Liver (tissue), 9 donors: ENCODE data around the gene PIR. TPM values are rescaled to one million over a fixed set of nuclear protein-coding genes. Genes with fewer than 3 reads are reported as not detected.

Experiments
- DNase-seq: peaks from one replicate; pipeline ENCODE4 v3.0.0-alpha.2; 2017; ENCODE audit warnings: low spot score
- H3K27ac ChIP-seq, 2 donors: one replicate each; pipeline ENCODE4 v1.7.0; 2013; ENCODE audit warnings: inconsistent platforms in 2 of 2, low read length in 2 of 2, control low read depth in 1 of 2, low read depth in 1 of 2, mild to moderate bottlenecking in 1 of 2
- H3K27me3 ChIP-seq, 4 donors: one replicate each; pipeline versions ENCODE4 v1.6.1 to v1.7.0; 2013; ENCODE audit warnings: low read length in 3 of 4, inconsistent platforms in 1 of 4, mild to moderate bottlenecking in 1 of 4, moderate library complexity in 1 of 4; ENCODE audit not compliant: control insufficient read depth in 4 of 4, insufficient read depth in 4 of 4
- H3K36me3 ChIP-seq, 4 donors: one replicate each; pipeline versions ENCODE4 v1.6.1 to v1.7.0; 2013; ENCODE audit warnings: low read length in 3 of 4, mild to moderate bottlenecking in 3 of 4, low read depth in 1 of 4, moderate library complexity in 1 of 4; ENCODE audit not compliant: control insufficient read depth in 4 of 4, insufficient read depth in 3 of 4
- H3K4me1 ChIP-seq, 4 donors: one replicate each; pipeline versions ENCODE4 v1.6.1 to v1.7.0; 2013; ENCODE audit warnings: low read length in 3 of 4, mild to moderate bottlenecking in 3 of 4, moderate library complexity in 1 of 4; ENCODE audit not compliant: control insufficient read depth in 4 of 4, insufficient read depth in 4 of 4
- H3K4me3 ChIP-seq, 3 donors: one replicate each; pipeline versions ENCODE4 v1.6.1 to v1.7.0; 2013; ENCODE audit warnings: low read length in 3 of 3, control low read depth in 1 of 3, low read depth in 1 of 3, mild to moderate bottlenecking in 1 of 3
- H3K9ac ChIP-seq, 2 donors: one replicate each; pipeline ENCODE4 v1.7.0; 2013; ENCODE audit warnings: low read length in 2 of 2, mild to moderate bottlenecking in 2 of 2, moderate library complexity in 2 of 2, control low read depth in 1 of 2, low read depth in 1 of 2
- H3K9me3 ChIP-seq, 4 donors: one replicate each; pipeline versions ENCODE4 v1.6.1 to v1.7.0; 2013; ENCODE audit warnings: low read length in 3 of 4; ENCODE audit not compliant: control insufficient read depth in 4 of 4
- EGR1 ChIP-seq, 2 donors: IDR thresholded peaks; 2 replicates each; pipeline ENCODE4 v1.6.1; 2016 to 2018; ENCODE audit warnings: antibody characterized with exemption in 2 of 2, low read depth in 2 of 2
- FOXA1 ChIP-seq: IDR thresholded peaks from 2 replicates; pipeline ENCODE4 v1.6.1; 2016; ENCODE audit warnings: antibody characterized with exemption
- FOXA2 ChIP-seq: IDR thresholded peaks from 2 replicates; pipeline ENCODE4 v1.6.1; 2016; ENCODE audit warnings: antibody characterized with exemption
- GABPA ChIP-seq, 2 donors: IDR thresholded peaks in 1 of 2; conservative IDR thresholded peaks in 1 of 2; 2 replicates each; pipeline ENCODE4 v1.6.1; 2016; ENCODE audit warnings: antibody characterized with exemption in 2 of 2, mild to moderate bottlenecking in 1 of 2, moderate library complexity in 1 of 2
- HNF4A ChIP-seq, 2 donors: conservative IDR thresholded peaks; 2 replicates each; pipeline ENCODE4 v1.6.1; 2016; ENCODE audit warnings: antibody characterized with exemption in 2 of 2, mild to moderate bottlenecking in 2 of 2
- HNF4G ChIP-seq: IDR thresholded peaks from 2 replicates; pipeline ENCODE4 v1.6.1; 2016; ENCODE audit warnings: antibody characterized with exemption
- JUND ChIP-seq, 2 donors: IDR thresholded peaks; 2 replicates each; pipeline ENCODE4 v1.6.1; 2016; ENCODE audit warnings: antibody characterized with exemption in 2 of 2
- NR2F2 ChIP-seq: IDR thresholded peaks from 2 replicates; pipeline ENCODE4 v1.6.1; 2016; ENCODE audit warnings: antibody characterized with exemption
- RAD21 ChIP-seq, 2 donors: IDR thresholded peaks; 2 replicates each; pipeline ENCODE4 v1.6.1; 2016; ENCODE audit warnings: antibody characterized with exemption in 2 of 2, mild to moderate bottlenecking in 2 of 2
- RXRA ChIP-seq, 2 donors: IDR thresholded peaks; 2 replicates each; pipeline ENCODE4 v1.6.1; 2017 to 2018; ENCODE audit warnings: antibody characterized with exemption in 2 of 2, mild to moderate bottlenecking in 1 of 2
- SP1 ChIP-seq: IDR thresholded peaks from 2 replicates; pipeline ENCODE4 v1.6.1; 2018; ENCODE audit warnings: antibody characterized with exemption, mild to moderate bottlenecking
- YY1 ChIP-seq: IDR thresholded peaks from 2 replicates; pipeline ENCODE4 v1.6.1; 2016; ENCODE audit warnings: antibody characterized with exemption, mild to moderate bottlenecking
- WGBS: extraction: QIAGEN DNeasy Blood & Tissue Kit; methylation state at CpG from one replicate; pipeline ENCODE4 v1.1.7; 2013; 5-methylcytosine and 5-hydroxymethylcytosine counted together
- polyA plus RNA-seq, 2 donors: library from polyadenylated mRNA; stranded (reverse) in 1 of 2; unstranded in 1 of 2; fragments of 200-250 nt in 1 of 2; fragments of >200 nt in 1 of 2; fragmentation: Nextera tagmentation in 1 of 2; extraction: Ambion mirVana in 1 of 2; gene quantifications; one replicate each; pipeline versions ENCODE4 v1.2.1 to v1.2.3, GENCODE V29; 2013 to 2015
- total RNA-seq, 2 donors: library from RNA; depleted of rRNA; stranded (reverse); fragments of >200 nt; gene quantifications; one replicate each; pipeline ENCODE4 v1.2.3, GENCODE V29; 2014
- TF ChIP-seq, protein P1 (sequence below): fragments of 150-350 bp; IDR thresholded peaks from 2 replicates; pipeline ENCODE4 v1.5.1; 2017; ENCODE audit warnings: improper control_type of control experiment, low read depth, low read length; ENCODE audit not compliant: missing input control
- TF ChIP-seq, protein P2 (sequence below): IDR thresholded peaks from 2 replicates; pipeline ENCODE4 v1.6.1; 2016; ENCODE audit warnings: antibody characterized with exemption, mild to moderate bottlenecking
- TF ChIP-seq, protein P3 (sequence below): IDR thresholded peaks from 2 replicates; pipeline ENCODE4 v1.6.1; 2016; ENCODE audit warnings: antibody characterized with exemption
- TF ChIP-seq, protein P4 (sequence below): IDR thresholded peaks from 2 replicates; pipeline ENCODE4 v1.6.1; 2016; ENCODE audit warnings: antibody characterized with exemption
- donor health status: healthy.
- donor health status: healthy.
- donor health status: healthy.
- donor health status: healthy.
- donor health status: healthy.

The PIR gene
- total and polyA plus RNA-seq, 4 donors: 9.0 to 24.7 (median 17.0) TPM

GRCh38 chrX:15413101-15413500 lies 80.0 kb downstream of the PIR start:
- H3K27ac ChIP-seq: no peak overlapping the region
- no peak overlapping the region for H3K9ac ChIP-seq
- H3K4me1 ChIP-seq: no peaks in the 10 kb centered on the region
- WGBS: 34% methylated on average over 6 of the region's 6 CpGs
- H3K9me3 ChIP-seq: peaks cover 0 to 7% (median 1%) of the 10 kb centered on the region in 4 donors
- no peaks in the 10 kb centered on the region for H3K36me3 ChIP-seq
- TF ChIP-seq RAD21 (IDR thresholded peaks at IDR 0.05): no peak
- peak; percentile 74 for TF ChIP-seq NR2F2
- no peak for TF ChIP-seq EGR1 (IDR thresholded peaks at IDR 0.05; ENCODE audit: low read depth in 2 of 2)
- TF ChIP-seq HNF4A (conservative IDR thresholded peaks at IDR 0.05): peak; percentile 80 to 92
- TF ChIP-seq GABPA (IDR thresholded peaks at IDR 0.05 in 1 of 2, conservative IDR thresholded peaks at IDR 0.05 in 1 of 2): no peak
- TF ChIP-seq FOXA2: no peak
- TF ChIP-seq RXRA (IDR thresholded peaks at IDR 0.05): peak; percentile 69 to 84
- TF ChIP-seq, protein P1, sequence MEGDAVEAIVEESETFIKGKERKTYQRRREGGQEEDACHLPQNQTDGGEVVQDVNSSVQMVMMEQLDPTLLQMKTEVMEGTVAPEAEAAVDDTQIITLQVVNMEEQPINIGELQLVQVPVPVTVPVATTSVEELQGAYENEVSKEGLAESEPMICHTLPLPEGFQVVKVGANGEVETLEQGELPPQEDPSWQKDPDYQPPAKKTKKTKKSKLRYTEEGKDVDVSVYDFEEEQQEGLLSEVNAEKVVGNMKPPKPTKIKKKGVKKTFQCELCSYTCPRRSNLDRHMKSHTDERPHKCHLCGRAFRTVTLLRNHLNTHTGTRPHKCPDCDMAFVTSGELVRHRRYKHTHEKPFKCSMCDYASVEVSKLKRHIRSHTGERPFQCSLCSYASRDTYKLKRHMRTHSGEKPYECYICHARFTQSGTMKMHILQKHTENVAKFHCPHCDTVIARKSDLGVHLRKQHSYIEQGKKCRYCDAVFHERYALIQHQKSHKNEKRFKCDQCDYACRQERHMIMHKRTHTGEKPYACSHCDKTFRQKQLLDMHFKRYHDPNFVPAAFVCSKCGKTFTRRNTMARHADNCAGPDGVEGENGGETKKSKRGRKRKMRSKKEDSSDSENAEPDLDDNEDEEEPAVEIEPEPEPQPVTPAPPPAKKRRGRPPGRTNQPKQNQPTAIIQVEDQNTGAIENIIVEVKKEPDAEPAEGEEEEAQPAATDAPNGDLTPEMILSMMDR: no peak
- TF ChIP-seq, protein P2, sequence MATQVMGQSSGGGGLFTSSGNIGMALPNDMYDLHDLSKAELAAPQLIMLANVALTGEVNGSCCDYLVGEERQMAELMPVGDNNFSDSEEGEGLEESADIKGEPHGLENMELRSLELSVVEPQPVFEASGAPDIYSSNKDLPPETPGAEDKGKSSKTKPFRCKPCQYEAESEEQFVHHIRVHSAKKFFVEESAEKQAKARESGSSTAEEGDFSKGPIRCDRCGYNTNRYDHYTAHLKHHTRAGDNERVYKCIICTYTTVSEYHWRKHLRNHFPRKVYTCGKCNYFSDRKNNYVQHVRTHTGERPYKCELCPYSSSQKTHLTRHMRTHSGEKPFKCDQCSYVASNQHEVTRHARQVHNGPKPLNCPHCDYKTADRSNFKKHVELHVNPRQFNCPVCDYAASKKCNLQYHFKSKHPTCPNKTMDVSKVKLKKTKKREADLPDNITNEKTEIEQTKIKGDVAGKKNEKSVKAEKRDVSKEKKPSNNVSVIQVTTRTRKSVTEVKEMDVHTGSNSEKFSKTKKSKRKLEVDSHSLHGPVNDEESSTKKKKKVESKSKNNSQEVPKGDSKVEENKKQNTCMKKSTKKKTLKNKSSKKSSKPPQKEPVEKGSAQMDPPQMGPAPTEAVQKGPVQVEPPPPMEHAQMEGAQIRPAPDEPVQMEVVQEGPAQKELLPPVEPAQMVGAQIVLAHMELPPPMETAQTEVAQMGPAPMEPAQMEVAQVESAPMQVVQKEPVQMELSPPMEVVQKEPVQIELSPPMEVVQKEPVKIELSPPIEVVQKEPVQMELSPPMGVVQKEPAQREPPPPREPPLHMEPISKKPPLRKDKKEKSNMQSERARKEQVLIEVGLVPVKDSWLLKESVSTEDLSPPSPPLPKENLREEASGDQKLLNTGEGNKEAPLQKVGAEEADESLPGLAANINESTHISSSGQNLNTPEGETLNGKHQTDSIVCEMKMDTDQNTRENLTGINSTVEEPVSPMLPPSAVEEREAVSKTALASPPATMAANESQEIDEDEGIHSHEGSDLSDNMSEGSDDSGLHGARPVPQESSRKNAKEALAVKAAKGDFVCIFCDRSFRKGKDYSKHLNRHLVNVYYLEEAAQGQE: no peak
- TF ChIP-seq FOXA1: no peak
- no peak for TF ChIP-seq YY1
- TF ChIP-seq SP1: peak; percentile 39
- TF ChIP-seq, protein P3, sequence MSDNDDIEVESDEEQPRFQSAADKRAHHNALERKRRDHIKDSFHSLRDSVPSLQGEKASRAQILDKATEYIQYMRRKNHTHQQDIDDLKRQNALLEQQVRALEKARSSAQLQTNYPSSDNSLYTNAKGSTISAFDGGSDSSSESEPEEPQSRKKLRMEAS: no peak
- no peak for TF ChIP-seq JUND (IDR thresholded peaks at IDR 0.05)
- H3K4me3 ChIP-seq: no peak overlapping the region
- no peaks in the 10 kb centered on the region for H3K27me3 ChIP-seq
- DNase-seq: no peak

- no peak overlapping the region for H3K27ac ChIP-seq
- no peaks in the 10 kb centered on the region for H3K4me1 ChIP-seq
- 84% methylated on average over 2 of the region's 2 CpGs for WGBS
- no peak overlapping the region for H3K4me3 ChIP-seq
- no peaks in the 10 kb centered on the region for H3K27me3 ChIP-seq
- no peak overlapping the region for H3K9ac ChIP-seq
- no peaks in the 10 kb centered on the region for H3K9me3 ChIP-seq
- TF ChIP-seq, protein P1: no peak
- TF ChIP-seq HNF4A (conservative IDR thresholded peaks at IDR 0.05) (no peak), SP1 (no peak), NR2F2 (no peak), RAD21 (IDR thresholded peaks at IDR 0.05) (no peak), GABPA (IDR thresholded peaks at IDR 0.05 in 1 of 2, conservative IDR thresholded peaks at IDR 0.05 in 1 of 2) (no peak), EGR1 (IDR thresholded peaks at IDR 0.05; ENCODE audit: low read depth in 2 of 2) (no peak), YY1 (no peak), HNF4G (no peak), FOXA1 (no peak), JUND (IDR thresholded peaks at IDR 0.05) (no peak)
- TF ChIP-seq, protein P3: no peak
- TF ChIP-seq, protein P2: no peak
- TF ChIP-seq, protein P4, sequence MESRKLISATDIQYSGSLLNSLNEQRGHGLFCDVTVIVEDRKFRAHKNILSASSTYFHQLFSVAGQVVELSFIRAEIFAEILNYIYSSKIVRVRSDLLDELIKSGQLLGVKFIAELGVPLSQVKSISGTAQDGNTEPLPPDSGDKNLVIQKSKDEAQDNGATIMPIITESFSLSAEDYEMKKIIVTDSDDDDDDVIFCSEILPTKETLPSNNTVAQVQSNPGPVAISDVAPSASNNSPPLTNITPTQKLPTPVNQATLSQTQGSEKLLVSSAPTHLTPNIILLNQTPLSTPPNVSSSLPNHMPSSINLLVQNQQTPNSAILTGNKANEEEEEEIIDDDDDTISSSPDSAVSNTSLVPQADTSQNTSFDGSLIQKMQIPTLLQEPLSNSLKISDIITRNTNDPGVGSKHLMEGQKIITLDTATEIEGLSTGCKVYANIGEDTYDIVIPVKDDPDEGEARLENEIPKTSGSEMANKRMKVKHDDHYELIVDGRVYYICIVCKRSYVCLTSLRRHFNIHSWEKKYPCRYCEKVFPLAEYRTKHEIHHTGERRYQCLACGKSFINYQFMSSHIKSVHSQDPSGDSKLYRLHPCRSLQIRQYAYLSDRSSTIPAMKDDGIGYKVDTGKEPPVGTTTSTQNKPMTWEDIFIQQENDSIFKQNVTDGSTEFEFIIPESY: no peak
- no peak for DNase-seq
- H3K36me3 ChIP-seq: no peaks in the 10 kb centered on the region
Observed at GRCh38 chrX:15410947-15411346, 82.2 kb downstream of the PIR start.
